HG02571 (cell line): ENCODE measurements around the gene ROR2.

Experiments used
- ATAC-seq: cut with Tn5 transposase; IDR thresholded peaks from one replicate; pipeline ENCODE4 v1.9.1; 2021; ENCODE audit warnings: mild to moderate bottlenecking, moderate library complexity; ENCODE audit not compliant: unreplicated experiment

The ROR2 gene

GRCh38 chr9:91726406-91727100 lies 223.5 kb downstream of the ROR2 start:
- no peak for ATAC-seq

GRCh38 chr9:91725651-91726050 lies 224.4 kb downstream of the ROR2 start:
- ATAC-seq = no peak

- ATAC-seq = no peak
These were observed 225.2 kb downstream of the ROR2 start for GRCh38 chr9:91724609-91725505.

- ATAC-seq = no peak
These were observed 226.0 kb downstream of the ROR2 start for GRCh38 chr9:91724068-91724440.

- ATAC-seq = no peak
These were observed 226.5 kb downstream of the ROR2 start for GRCh38 chr9:91723420-91724067.

GRCh38 chr9:91720751-91721705 lies 229.0 kb downstream of the ROR2 start:
- no peak for ATAC-seq

GRCh38 chr9:91720313-91720712 lies 229.7 kb downstream of the ROR2 start:
- ATAC-seq = no peak

GRCh38 chr9:91718071-91718470 lies 232.0 kb downstream of the ROR2 start:
- no peak for ATAC-seq

GRCh38 chr9:91716815-91717214 lies 233.2 kb downstream of the ROR2 start:
- no peak for ATAC-seq

- no peak for ATAC-seq
These were observed 233.8 kb downstream of the ROR2 start for GRCh38 chr9:91716239-91716638.

- ATAC-seq = no peak
These were observed 235.0 kb downstream of the ROR2 start for GRCh38 chr9:91714874-91715615.

GRCh38 chr9:91714020-91714806 lies 235.8 kb downstream of the ROR2 start:
- ATAC-seq = no peak

- ATAC-seq = no peak
These were observed 237.2 kb downstream of the ROR2 start for GRCh38 chr9:91712811-91713210.

- peak; percentile 87 for ATAC-seq
These were observed 238.1 kb downstream of the ROR2 start for GRCh38 chr9:91711755-91712601.

GRCh38 chr9:91710158-91710557 lies 239.9 kb downstream of the ROR2 start:
- no peak for ATAC-seq

GRCh38 chr9:91705386-91705785 lies 244.6 kb downstream of the ROR2 start:
- ATAC-seq = no peak

GRCh38 chr9:91700475-91700874 lies 249.6 kb downstream of the ROR2 start:
- no peak for ATAC-seq

GRCh38 chr9:91698266-91698665 lies 251.8 kb downstream of the ROR2 start:
- no peak for ATAC-seq
